Neural crest cell (in vitro differentiated cells): Measurements from ENCODE around the gene GRB14. TPM values are rescaled to one million over a fixed set of nuclear protein-coding genes. Genes with fewer than 3 reads are reported as not detected.

ENCODE experiments used
- DNase-seq: peaks from one replicate; pipeline ENCODE4 v3.0.0; 2021; ENCODE audit warnings: low read depth, mixed read lengths, low spot score
- H3K27ac Mint-ChIP-seq: one replicate; pipeline ENCODE4 v1.8.0; 2021; ENCODE audit warnings: mild to moderate bottlenecking, mixed read lengths; ENCODE audit not compliant: unreplicated experiment
- H3K27me3 Mint-ChIP-seq: 2 replicates; pipeline ENCODE4 v1.8.0; 2021; ENCODE audit warnings: low read depth, mild to moderate bottlenecking, mixed read lengths
- H3K36me3 Mint-ChIP-seq: 2 replicates; pipeline ENCODE4 v1.8.0; 2021; ENCODE audit warnings: low read depth, mild to moderate bottlenecking, mixed read lengths
- H3K4me1 Mint-ChIP-seq: 2 replicates; pipeline ENCODE4 v1.8.0; 2021; ENCODE audit warnings: mixed read lengths
- H3K4me3 Mint-ChIP-seq: one replicate; pipeline ENCODE4 v1.8.0; 2021; ENCODE audit warnings: mild to moderate bottlenecking, mixed read lengths
- H3K9me3 Mint-ChIP-seq: 2 replicates; pipeline ENCODE4 v1.8.0; 2021; ENCODE audit warnings: mixed read lengths
- total RNA-seq: library from RNA; stranded (reverse); gene quantifications from 2 replicates; pipeline ENCODE4 v1.2.1, GENCODE V29; 2021
- TF ChIP-seq, protein P1 (sequence below): fragments of 200-600 bp; sonication (generic); conservative IDR thresholded peaks from 2 replicates; pipeline ENCODE4 v1.5.0; 2021; ENCODE audit warnings: antibody characterized with exemption, mild to moderate bottlenecking

The GRB14 gene
- total RNA-seq, 1 donor from 2014 or later, result 0.93 TPM

DNA sequence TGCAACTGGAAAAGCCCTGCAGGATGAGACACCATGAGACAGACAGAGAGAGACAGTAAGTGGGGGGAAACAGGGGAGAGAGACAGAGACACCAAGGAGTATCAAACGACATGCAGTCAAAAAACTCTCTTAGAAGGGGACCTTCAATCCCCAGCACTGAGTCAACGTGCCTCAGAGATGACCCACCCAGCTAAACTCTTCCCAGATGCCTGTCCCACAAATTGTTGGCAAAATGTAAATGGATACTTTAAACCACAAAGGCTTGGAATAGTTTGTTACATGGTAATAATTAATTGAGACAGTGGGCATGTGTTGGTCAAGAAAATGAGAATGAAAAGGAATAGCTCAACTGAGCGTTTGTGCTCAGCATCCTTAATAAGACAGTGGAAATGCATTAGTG lies 98.3 kb downstream of the GRB14 start:
- H3K27ac Mint-ChIP-seq, result no peak overlapping the region
- H3K36me3 Mint-ChIP-seq, result peaks cover 14% of the 10 kb centered on the region
- TF ChIP-seq, protein P1, sequence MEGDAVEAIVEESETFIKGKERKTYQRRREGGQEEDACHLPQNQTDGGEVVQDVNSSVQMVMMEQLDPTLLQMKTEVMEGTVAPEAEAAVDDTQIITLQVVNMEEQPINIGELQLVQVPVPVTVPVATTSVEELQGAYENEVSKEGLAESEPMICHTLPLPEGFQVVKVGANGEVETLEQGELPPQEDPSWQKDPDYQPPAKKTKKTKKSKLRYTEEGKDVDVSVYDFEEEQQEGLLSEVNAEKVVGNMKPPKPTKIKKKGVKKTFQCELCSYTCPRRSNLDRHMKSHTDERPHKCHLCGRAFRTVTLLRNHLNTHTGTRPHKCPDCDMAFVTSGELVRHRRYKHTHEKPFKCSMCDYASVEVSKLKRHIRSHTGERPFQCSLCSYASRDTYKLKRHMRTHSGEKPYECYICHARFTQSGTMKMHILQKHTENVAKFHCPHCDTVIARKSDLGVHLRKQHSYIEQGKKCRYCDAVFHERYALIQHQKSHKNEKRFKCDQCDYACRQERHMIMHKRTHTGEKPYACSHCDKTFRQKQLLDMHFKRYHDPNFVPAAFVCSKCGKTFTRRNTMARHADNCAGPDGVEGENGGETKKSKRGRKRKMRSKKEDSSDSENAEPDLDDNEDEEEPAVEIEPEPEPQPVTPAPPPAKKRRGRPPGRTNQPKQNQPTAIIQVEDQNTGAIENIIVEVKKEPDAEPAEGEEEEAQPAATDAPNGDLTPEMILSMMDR, result no peak
- DNase-seq, result no peak
- H3K4me1 Mint-ChIP-seq, result no peaks in the 10 kb centered on the region
- peaks cover 23% of the 10 kb centered on the region for H3K9me3 Mint-ChIP-seq
- H3K4me3 Mint-ChIP-seq, result no peak overlapping the region
- no peaks in the 10 kb centered on the region for H3K27me3 Mint-ChIP-seq

DNA sequence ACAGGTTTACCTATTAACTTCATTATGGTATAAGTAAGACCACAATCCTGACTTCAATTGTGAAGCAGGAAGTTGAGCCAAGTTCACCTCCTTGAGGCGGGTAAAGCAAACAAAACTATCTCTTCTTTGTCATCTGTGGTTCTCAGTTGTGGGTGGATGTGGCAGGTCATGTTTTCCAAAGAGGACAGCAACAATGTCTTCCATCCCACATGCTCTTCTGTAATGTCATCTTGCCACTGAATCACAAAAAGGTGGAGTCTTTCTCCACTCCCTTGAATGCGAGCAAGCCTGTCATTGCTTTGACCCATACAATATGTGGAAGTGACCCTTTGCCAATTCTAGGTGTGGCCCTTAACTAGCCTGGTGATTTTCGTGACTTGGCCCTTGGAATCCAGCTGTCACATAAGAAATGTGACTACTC lies 98.7 kb downstream of the GRB14 start:
- TF ChIP-seq, protein P1, result no peak
- no peak for DNase-seq
- Mint-ChIP-seq H3K27me3 (no peaks in the 10 kb centered on the region), H3K27ac (no peak overlapping the region), H3K4me3 (no peak overlapping the region), H3K36me3 (peaks cover 14% of the 10 kb centered on the region), H3K9me3 (peaks cover 24% of the 10 kb centered on the region), H3K4me1 (no peaks in the 10 kb centered on the region)

DNA sequence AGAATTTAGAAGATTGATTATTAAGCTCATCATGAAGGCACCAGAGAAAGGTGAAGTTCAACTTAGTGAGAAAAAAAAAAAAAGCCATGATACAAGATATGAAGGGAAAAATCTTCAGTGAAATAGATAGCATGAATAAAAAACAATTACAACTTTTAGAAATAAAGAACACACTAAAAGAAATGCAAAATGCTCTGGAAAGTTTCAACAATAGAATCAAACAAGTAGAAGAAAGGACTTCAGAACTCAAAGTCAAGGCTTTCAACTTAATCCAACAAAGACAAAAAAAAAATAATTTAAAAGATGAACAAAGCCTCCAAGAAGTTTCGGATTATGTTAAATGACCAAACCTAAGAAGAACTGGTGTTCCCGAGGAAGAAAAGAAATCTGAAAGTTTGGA lies 105.5 kb downstream of the GRB14 start:
- Mint-ChIP-seq H3K4me1 (no peaks in the 10 kb centered on the region), H3K27me3 (no peaks in the 10 kb centered on the region), H3K27ac (no peak overlapping the region), H3K36me3 (peaks cover 31% of the 10 kb centered on the region), H3K9me3 (peaks cover 24% of the 10 kb centered on the region), H3K4me3 (no peak overlapping the region)
- TF ChIP-seq, protein P1, result no peak
- DNase-seq, result no peak

DNA sequence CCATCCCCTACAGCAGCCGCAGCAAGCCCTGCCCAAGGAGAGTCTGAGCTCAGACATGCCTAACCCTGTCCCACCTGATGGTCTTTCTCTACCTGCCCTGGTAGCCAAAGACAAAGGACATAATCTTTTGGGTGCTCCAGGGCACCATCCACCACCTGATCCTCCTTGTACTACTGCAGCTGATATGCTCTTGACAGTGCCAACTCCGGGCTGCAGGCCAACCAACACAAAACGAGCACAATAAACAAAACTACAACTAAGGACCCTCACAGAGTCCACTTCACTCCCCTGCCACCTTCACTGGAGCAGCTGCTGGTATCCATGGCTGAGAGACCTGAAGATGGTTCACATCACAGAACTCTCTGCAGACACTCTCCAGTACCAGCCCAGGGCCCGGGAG lies 106.3 kb downstream of the GRB14 start:
- Mint-ChIP-seq H3K36me3 (peaks cover 25% of the 10 kb centered on the region), H3K27ac (no peak overlapping the region), H3K4me3 (no peak overlapping the region), H3K4me1 (no peaks in the 10 kb centered on the region), H3K9me3 (peaks cover 18% of the 10 kb centered on the region), H3K27me3 (no peaks in the 10 kb centered on the region)
- TF ChIP-seq, protein P1, result no peak
- no peak for DNase-seq

DNA sequence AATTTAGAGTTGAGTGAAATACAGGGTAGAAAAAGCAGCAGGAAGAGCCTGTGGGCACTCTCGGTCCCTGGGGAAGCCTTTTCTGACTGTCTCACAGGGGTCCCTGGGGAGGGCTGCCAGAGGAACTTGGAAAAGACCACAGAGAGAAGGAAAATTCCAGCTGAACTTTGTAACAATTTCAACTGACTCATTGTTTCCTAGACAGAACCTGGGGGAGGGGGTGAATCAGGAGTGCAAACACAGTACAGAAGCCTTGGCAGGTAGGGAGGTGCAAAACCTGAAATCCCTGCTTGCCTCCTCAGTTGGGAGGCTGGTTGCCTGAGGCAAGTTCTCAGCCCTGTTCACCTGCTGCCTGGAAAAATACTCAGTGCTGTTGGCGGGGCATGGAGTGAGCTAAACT lies 106.8 kb downstream of the GRB14 start:
- Mint-ChIP-seq H3K9me3 (peaks cover 15% of the 10 kb centered on the region), H3K4me3 (no peak overlapping the region), H3K27ac (no peak overlapping the region), H3K36me3 (peaks cover 22% of the 10 kb centered on the region), H3K27me3 (no peaks in the 10 kb centered on the region), H3K4me1 (no peaks in the 10 kb centered on the region)
- TF ChIP-seq, protein P1, result no peak
- DNase-seq, result no peak

DNA sequence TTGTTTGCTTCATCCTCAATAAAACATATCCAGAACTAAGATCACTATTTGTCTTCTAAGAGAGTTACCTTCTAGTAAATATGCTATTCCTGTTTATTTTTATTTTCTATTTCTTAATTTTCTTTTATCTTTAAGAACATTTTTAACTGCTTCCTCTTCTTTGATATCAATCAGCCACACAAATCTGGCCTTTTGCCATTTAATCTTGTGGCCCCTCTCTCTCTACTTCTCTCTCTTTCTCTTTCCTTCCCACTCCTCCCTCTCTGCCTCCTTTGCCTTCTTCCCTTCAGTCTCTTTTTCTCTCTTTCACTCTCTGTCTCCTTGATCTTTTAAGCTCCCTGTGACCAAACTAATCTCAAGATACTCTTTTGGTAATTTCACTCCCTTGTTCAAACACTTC lies 108.4 kb downstream of the GRB14 start:
- H3K4me1 Mint-ChIP-seq, result peaks cover 4% of the 10 kb centered on the region
- H3K36me3 Mint-ChIP-seq, result peaks cover 17% of the 10 kb centered on the region
- H3K27ac Mint-ChIP-seq, result no peak overlapping the region
- H3K27me3 Mint-ChIP-seq, result no peaks in the 10 kb centered on the region
- H3K9me3 Mint-ChIP-seq, result peaks cover 5% of the 10 kb centered on the region
- no peak overlapping the region for H3K4me3 Mint-ChIP-seq
- no peak for DNase-seq
- TF ChIP-seq, protein P1, result no peak
